Kidney tubule cell (primary cell): Measurements from ENCODE around the gene NEURL4.
"Not testable (repeated sequence)": the region's sequence is repeated elsewhere in the genome, so short reads cannot be mapped to it uniquely, and the experiment has no call there.

Experiments used
- DNase-seq: peaks from one replicate; pipeline ENCODE4 v3.0.0-alpha.2; 2018; ENCODE audit warnings: low spot score

Gene NEURL4

DNA sequence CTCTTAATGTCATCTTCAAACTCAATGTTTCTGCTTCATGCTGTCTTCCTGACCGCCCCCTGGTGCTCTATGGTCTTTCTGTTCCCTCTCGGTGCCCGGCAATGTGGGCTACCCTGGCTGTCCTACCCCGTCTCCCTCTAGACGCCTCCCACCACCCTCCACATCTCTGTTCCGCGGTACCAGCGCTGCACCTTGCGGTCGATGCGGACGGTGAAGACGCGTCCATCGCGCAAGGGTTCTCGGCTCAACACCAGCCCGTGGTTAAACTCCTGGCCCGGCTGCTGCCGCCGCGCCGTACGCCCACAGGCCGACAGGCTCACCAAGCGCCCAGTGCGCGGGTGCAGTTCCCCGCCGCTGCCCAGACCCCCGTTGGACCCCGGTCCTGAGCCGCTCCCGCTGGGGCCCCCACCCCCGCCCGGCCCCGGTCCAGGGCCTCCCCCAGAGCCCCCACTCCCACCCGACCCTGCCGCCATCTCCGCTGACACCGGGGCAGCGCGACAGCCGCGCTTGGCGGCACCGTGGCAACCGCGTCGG, at the start of gene NEURL4:
Gene NEURL4 (minus strand): TSS at position 496 of the 534 bp plus-strand sequence. CDS start 23 bp downstream, at position 473.
- DNase-seq: no peak

DNA sequence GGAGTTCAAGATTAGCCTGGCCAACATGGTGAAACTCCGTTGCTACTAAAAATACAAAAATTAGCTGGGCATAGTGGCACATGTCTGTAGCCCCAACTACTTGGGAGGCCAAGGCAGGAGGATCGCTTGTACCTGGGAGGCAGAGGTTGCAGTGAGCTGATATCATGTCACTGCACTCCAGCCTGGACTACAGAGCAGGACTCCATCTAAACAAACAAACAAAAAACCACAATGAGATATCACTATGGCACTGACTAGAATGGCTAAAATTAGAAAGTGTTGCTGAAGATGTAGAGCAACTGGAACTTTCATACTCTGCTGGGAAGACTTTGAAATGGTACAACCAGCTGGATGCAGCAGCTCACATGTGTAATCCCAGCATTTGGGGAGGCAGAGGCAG, 45.2 kb upstream of the NEURL4 start:
- no peak for DNase-seq

DNA sequence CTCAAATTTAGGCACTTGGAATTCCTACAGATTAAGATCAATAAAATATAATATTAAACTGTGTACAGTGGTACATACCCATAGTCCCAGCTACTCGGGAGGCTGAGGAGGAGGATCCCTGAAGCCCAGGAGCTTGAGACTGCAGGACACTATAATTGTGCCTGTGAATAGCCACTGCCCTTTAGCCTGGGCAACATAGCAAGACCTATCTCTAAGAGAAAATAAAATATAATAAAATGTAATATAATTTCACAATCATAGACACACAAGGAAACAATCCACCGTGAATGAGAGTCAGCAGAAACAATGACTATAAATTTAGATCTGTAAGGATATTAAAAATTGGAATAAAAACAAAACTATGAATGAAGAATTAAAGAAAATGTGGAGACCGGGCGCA, 41.7 kb upstream of the NEURL4 start:
- DNase-seq: no peak

DNA sequence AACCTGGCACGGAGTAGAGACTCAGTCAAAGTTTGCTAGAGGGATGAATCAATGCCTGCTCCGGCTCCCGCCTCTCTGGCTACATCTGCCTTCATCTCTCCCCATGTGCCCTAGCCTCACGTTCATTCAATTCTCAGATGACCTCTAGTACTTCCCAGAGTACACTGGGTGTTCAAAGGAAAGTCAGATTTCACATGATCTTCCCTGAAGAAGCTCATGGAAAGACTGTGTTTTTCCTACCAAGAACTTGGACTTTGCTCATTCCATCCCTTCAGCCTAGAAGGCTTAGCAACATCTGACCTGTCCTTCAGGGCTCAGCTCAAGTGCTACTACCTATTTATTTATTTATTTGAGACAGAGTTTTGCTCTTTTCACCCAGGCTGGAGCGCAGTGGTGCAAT, 40.7 kb upstream of the NEURL4 start:
- no peak for DNase-seq

DNA sequence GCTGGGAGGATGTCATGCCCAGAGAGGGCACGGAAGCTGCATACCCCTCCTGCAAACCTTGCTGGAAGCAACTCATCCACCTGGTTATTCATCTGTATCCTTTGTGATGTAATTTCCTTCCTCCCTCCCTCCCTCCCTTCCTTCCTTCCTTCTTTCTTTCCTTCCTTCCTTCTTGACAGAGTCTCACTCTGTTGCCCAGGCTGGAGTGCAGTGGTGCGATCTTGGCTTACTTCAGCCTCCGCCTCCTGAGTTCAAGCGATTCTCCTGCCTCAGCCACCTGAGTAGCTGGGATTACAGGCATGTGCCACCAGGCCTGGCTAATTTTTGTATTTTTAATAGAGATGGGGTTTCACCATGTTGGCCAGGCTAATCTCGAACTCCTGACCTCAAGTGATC, 39.5 kb upstream of the NEURL4 start:
- DNase-seq: not testable (repeated sequence)

DNA sequence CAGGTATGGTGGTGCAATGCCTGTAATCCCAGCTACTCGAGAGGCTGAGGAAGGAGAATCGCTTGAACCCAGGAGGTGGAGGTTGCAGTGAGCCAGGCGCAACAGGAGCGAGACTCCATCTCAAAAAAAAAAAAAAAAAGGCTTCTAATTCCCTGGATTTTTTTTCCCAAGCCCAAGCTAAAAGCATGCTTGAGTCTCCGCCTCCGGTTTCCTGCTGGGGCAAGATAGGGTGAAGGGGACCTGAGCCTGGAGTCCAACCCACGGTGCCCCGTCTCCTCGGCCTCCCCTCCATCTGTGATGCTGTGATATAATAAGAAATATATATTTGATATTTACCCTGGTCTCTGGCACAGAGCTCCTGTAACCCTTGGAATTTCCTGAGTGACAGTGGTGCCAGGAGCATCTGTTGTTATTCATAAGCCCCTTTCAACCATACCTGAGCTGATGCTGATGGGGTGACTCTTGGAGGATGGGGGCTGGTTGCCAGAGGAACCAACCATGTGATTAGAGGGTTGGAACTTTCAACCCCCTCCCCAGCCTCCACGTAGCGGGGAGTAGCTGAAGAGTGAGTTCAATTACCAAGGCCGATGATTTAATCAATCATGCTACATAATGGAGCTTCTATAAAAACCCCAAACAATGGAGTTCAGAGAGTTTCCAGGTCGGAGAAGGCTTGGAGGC, 38.9 kb upstream of the NEURL4 start:
- DNase-seq: no peak

DNA sequence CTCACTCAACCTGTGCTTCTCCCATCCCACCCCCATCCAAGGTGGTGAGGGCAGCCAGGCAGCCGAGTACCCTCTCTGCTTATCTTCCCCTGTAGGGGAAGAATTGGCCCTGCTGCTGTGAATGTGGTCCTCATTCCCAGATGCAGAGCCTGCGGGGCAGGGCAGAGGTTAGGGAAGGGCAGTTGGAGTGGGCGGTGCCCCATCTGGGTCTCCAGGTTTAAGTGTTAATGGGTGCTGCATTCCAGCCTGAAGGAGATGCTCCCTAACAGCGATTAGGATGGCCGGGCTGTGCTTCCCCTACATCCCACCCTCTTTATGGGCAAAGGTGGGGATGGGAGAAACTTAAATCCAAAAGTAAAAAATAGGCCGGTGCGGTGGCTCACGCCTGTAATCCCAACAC, 37.9 kb upstream of the NEURL4 start:
- no peak for DNase-seq

DNA sequence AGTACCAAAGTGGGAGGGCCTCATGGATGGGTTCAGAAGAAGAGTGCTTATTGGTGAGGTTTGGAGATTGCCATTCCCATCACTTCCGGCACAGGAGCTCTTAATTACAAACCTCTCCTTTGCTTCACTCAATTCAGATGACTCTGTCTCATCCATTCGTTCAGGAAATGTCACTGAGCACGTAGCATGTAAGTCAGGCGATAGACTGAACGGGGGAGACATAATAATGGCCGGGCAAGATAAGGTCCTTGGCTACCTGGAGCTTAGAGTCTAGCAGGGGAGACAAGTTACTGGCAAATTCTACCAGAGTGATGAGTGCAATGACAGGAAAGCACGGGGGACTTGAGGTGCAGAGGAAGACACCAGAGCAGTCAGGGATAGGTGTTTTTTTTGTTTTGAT, 36.8 kb upstream of the NEURL4 start:
- DNase-seq: not testable (repeated sequence)

DNA sequence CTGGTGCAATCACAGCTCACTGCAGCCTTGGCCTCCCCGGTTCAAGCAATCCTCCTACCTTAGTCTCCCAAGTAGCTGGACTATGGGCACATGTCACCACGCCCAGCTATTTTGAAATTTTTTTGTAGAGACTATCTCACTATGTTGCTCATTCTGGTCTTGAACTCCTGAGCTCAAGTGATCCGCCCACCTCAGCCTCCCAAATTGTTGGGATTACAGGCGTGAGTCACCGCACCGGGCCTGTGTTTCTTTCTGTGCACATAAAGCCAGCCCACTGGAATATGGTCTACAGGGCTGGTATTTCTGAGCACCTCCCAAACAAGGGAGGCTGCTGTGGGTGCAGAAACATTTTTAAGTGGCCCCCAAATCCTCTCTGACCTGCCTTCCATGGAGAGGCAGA, 34.2 kb upstream of the NEURL4 start:
- DNase-seq: no peak

DNA sequence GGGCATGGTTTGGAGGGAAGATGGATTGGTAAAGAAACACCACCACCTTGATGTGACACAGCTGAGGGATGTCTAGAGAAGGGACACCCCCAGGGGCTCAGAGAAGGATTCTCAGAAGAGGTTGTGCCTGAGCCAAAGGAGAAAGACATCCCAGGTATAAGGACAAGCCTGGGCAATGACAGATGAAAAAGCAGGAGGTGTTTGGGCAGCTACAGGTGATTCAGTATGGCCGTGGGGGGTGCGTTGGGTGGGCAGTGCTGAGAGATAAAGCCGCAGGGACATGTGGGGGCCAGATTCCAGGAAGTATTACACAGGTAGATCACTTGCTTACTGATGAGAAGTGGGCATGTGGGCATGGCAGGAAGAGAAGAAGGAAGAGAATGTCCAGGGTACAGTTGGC, 32.8 kb upstream of the NEURL4 start:
- no peak for DNase-seq

DNA sequence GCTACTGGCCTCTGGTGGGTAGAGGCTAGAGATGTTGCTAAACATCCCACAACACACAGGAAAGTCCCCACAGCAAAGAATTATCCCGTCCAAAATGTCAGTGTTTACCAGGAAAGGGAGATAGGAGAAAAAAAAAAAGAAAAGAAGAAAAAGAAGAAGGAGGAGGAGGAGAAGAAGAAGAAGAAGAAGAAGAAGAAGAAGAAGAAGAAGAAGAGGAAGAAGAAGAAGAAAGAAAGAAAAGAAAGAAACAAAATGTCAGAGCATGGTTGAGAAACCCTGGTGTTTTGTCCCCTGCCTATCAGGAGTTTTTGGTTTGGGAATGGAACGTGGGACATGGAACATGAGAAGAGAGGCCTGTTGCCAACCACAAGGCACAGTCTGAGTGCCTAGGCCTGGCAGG, 28.2 kb upstream of the NEURL4 start:
- DNase-seq: no peak

DNA sequence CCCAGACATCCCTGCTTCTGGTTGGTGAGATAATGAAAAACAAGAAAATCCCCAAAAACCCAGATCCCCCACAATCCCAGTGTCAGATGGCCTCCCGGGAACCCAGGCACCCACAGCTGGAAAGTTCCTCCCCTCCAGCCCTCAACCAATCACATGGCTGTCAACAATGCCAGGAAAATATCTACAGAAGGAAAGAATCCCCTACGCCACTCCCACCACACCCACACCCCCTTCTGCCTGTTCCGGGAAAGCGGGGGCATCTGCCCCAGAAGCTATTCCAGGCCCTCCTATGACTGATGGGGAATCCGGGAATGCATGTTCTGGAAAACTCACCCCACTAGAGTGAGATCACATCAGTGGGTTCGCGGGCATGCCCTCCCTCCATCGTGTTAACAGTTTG, 27.6 kb upstream of the NEURL4 start:
- DNase-seq: no peak

DNA sequence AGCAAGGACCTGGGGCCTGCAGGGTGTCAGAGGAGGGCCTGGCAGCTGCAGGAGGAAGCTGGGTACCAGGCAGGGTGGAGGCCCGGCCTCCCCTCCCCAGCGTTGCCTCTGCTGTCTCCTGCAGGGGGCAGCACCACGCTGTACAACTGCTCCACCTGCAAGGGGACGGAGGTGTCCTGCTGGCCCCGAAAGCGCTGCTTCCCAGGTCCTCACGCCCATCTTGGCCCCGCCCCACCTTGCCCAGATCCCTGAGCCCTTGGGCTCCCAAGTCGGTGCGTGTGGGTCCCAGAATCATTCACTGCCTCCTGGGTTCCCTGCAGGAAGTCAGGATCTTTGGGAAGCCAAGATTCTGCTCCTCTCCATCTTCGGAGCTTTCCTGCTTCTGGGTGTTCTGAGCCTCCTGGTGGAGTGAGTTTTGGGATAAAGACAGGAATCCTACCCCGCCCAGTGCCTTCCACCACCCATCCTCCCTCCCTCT, 27.0 kb upstream of the NEURL4 start:
- DNase-seq: peak; percentile 87

DNA sequence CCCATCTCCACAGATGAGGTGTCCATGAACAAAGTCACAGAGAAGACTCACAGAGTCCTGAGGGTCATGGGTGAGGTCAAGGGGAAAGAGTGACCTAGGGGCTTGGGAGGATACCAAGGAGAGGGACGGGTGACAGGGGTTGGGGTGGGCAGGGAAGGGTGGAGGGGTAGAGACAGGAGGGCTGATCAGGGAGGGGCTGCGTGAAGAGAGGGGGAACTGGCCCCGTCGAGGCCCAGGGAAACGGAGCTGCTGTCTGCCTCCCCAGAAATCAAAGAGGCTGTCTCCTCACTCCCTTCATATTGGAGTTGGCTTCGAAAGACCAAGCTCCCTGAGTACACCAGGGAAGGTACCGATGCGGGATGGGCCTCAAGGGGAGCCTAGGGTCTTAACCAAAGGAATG, 26.4 kb upstream of the NEURL4 start:
- no peak for DNase-seq

DNA sequence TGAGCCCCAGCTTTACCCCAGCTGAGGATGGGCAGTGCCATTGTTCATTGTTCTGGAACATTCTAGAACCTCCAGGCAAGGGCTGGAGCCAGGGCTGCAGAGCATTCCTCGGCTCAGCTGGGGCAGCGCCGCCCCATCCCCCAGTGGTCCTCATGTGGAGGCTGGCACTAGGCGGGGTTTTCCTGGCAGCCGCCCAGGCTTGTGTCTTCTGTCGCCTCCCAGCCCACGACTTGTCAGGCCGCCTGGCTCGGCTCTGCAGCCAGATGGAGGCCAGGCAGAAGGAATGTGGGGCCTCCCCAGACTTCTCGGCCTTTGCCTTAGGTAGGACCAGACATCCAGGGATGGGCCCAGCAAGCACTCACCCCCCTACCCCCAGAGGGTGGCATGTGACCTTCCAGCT, 25.9 kb upstream of the NEURL4 start, which contains the start of gene TMEM95:
Gene TMEM95 (plus strand): TSS at position 104 of the 400 bp plus-strand sequence. CDS start 49 bp downstream, at position 153.
- peak; percentile 35 for DNase-seq

DNA sequence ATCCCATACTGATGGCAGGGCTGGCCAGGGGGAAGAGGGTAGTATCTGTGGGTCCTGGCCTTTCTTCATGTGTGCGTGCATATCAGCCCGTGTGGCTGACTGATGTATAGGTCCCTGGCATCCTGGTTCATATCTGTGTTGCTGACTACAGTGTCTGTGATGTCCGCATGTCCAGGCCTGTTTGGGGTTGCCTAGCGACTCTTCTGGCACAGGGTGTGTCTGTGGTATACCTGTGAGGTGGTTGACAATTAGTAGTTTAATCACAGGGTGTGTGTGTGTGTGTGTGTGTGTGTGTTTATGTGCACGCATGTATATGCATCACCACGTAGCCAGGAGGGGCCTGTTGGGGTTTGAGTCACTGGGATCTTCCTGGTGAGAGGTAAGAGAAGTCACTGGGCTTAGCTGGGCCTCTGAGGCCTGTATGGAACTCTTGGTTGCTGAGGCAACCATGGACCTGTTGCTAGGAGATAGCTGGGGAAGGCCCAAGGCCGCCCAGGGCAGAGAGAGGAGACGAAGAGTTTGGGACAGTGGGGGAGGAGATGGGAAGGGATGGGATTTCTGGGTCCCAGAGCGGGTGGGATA, 25.2 kb upstream of the NEURL4 start:
- peak; percentile 73 for DNase-seq

DNA sequence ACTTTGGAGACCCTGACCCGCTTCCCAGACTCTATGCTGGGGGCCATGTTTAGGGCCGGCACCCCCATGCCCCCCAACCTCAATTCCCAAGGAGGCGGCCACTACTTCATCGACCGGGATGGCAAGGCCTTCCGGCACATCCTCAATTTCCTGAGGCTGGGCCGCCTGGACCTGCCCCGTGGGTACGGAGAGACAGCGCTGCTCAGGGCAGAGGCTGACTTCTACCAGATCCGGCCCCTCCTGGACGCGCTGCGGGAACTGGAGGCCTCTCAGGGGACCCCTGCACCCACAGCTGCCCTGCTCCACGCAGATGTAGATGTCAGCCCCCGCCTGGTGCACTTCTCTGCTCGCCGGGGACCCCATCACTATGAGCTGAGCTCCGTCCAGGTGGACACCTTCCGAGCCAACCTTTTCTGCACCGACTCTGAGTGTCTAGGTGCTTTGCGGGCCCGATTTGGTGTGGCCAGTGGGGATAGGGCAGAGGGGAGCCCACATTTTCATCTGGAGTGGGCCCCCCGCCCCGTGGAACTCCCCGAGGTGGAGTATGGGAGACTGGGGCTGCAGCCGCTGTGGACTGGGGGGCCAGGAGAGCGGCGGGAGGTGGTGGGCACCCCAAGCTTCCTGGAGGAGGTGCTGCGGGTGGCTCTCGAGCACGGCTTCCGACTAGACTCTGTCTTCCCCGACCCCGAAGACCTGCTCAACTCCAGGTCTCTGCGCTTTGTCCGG, 23.9 kb upstream of the NEURL4 start:
- DNase-seq: no peak

DNA sequence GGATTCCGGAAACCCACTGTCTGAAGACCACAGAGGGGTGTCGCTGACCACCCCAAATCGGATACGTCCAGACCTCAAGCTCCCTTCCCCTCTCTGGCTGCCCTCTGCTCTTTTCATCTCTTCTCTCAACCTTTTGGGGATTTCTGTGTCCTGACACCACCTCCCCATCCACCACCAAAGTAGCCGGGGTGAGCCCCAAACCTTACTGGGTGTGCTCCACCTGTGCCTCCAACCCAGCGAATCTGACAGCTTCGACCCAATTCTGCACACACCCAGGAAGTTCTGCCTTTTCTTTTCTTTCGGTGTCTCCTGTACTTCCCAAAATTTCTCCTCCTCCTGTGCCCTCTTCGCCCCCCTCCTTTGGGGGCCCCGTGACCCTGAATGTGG, 23.4 kb upstream of the NEURL4 start:
- DNase-seq: no peak

DNA sequence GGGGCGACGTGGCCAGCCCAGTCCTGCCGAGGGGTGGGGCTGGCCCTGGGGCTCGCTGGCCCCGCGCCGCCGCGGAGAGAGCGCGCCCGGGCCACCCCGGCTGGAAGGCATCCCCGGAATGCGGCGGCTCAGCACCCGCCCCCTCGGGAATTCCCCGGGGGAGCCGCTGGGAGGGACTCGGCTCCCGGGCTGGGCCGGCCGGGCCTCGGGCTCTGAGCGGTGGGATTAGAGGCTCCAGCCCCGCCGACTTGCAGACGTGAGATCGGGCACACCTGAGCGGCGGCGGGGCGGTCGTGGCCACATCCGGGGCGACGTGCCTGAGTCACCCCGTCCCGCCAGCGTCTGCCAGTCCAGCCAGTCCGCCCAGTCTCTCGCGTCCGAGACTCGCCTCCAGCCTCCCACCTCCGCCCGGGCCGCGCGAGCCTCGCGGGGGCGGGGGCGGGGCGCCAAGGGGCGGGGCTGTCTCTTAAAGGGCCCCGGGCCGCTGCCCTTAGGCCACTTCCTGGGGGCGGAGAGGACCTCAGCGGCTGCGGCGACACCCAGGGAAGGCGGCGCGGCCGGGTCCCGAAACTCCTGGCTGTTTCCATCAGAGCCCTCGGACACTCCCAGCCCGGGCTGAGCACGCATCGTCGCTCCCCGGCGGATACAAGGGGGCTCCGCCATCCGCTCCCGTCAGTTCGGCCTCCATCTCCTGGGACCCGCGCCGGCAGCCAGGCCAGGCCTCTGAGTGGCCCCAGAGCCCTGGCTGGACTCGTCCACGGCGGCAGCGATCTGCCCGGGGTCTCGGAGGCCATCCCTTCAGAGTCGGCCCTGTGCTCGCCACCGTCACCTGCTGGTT, 22.7 kb upstream of the NEURL4 start, which contains the start of gene KCTD11:
Gene KCTD11 (plus strand): TSS at position 498 of the 838 bp plus-strand sequence.
- peak; percentile 99 for DNase-seq

DNA sequence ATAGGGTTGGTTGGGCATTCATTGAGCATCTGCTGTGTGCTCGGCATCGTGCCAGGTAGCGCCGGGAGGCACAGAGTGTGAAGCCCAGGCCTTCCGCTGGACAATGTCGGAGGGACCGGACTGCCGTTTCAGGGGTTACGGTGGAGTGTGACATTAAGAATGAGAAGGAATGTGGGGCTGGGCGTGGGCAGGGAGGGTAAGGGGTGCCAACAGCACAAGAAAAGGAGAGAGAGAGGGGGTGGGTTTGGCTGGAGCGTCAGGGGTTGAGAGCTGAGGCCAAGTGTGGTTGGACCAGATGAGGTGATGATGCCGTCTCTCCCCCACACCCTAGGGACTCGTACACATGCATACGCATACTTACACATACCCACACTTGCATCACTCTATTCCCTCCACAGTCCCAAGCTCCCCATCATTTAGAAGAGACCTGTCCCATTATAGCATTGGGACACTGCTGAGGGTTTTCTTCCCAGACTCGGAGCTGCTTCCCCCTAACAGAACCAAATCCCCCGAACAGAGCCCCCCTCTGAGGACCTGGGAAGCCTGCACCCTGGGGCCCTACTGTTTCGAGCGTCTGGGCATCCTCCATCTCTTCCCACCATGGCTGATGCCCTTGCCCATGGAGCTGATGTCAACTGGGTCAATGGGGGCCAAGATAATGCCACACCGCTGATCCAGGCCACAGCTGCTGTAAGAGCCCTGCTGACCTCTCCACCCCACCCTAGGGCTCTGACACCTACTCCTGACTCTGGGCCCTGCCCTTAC, 19.5 kb upstream of the NEURL4 start:
- no peak for DNase-seq
